GM23338 (cell line): ENCODE measurements around the gene TUBD1. TPM values are rescaled to one million over a fixed set of nuclear protein-coding genes. Genes with fewer than 3 reads are reported as not detected.

Experiments
- ATAC-seq: fragments of 200-7000 bp; cut with Tn5 transposase; 3 replicates; pipeline ENCODE4 v1.9.1; 2020
- DNase-seq: peaks from one replicate; pipeline ENCODE4 v3.0.0-alpha.2; 2015; ENCODE audit warnings: low spot score
- H2AFZ ChIP-seq: fragments of 200-600 bp; sonication (generic); 2 replicates; pipeline ENCODE4 v1.8.0; 2016; ENCODE audit warnings: antibody characterized with exemption, mild to moderate bottlenecking, moderate library complexity
- H3F3A ChIP-seq: fragments of 200-600 bp; sonication (generic); replicated peaks from 2 replicates; pipeline ENCODE4 v1.8.0; 2017; ENCODE audit warnings: antibody characterized with exemption, mixed run types, low read depth
- H3K27ac ChIP-seq: fragments of 200-600 bp; sonication (generic); 2 replicates; pipeline ENCODE4 v1.6.1; 2016; ENCODE audit warnings: low read depth
- H3K27me3 ChIP-seq: fragments of 200-600 bp; sonication (generic); 2 replicates; pipeline ENCODE4 v1.8.0; 2016; ENCODE audit warnings: mild to moderate bottlenecking, mixed run types, moderate library complexity; ENCODE audit not compliant: insufficient read depth
- H3K36me3 ChIP-seq: fragments of 200-600 bp; sonication (generic); 2 replicates; pipeline ENCODE4 v1.8.0; 2016; ENCODE audit warnings: mild to moderate bottlenecking; ENCODE audit not compliant: insufficient read depth
- H3K4me1 ChIP-seq: fragments of 200-600 bp; sonication (generic); 2 replicates; pipeline ENCODE4 v1.8.0; 2016; ENCODE audit warnings: mild to moderate bottlenecking, moderate library complexity; ENCODE audit not compliant: insufficient read depth
- H3K4me2 ChIP-seq: fragments of 200-600 bp; sonication (generic); 2 replicates; pipeline ENCODE4 v1.7.1; 2017; ENCODE audit warnings: mixed run types
- H3K4me3 ChIP-seq: fragments of 200-600 bp; sonication (generic); 2 replicates; pipeline ENCODE4 v1.6.1; 2016; ENCODE audit warnings: mixed run types
- H3K79me2 ChIP-seq: fragments of 200-600 bp; sonication (generic); replicated peaks from 2 replicates; pipeline ENCODE4 v1.8.0; 2017; ENCODE audit warnings: mild to moderate bottlenecking; ENCODE audit not compliant: insufficient read depth
- H3K9me2 ChIP-seq: fragments of 200-600 bp; sonication (generic); 2 replicates; pipeline ENCODE4 v1.8.0; 2017; ENCODE audit not compliant: insufficient read depth
- H4K20me1 ChIP-seq: fragments of 200-600 bp; sonication (generic); replicated peaks from 2 replicates; pipeline ENCODE4 v1.8.0; 2017; ENCODE audit warnings: mild to moderate bottlenecking; ENCODE audit not compliant: insufficient read depth
- H3K27ac Mint-ChIP-seq: 2 replicates; pipeline ENCODE4 v1.8.0; 2020; ENCODE audit warnings: inconsistent platforms, mild to moderate bottlenecking, moderate library complexity, mixed read lengths
- H3K27me3 Mint-ChIP-seq: 3 replicates; pipeline ENCODE4 v1.8.0; 2022; ENCODE audit warnings: low read depth, mild to moderate bottlenecking, moderate library complexity, mixed read lengths, inconsistent platforms; ENCODE audit not compliant: insufficient read depth, poor library complexity
- H3K36me3 Mint-ChIP-seq: 3 replicates; pipeline ENCODE4 v1.8.0; 2021; ENCODE audit warnings: low read depth, mild to moderate bottlenecking, inconsistent platforms, moderate library complexity, mixed read lengths
- H3K4me1 Mint-ChIP-seq: 3 replicates; pipeline ENCODE4 v1.8.0; 2020; ENCODE audit warnings: mild to moderate bottlenecking, inconsistent platforms, mixed read lengths
- H3K4me3 Mint-ChIP-seq: 3 replicates; pipeline ENCODE4 v1.8.0; 2021; ENCODE audit warnings: moderate library complexity, mild to moderate bottlenecking, inconsistent platforms, mixed read lengths
- H3K9me3 Mint-ChIP-seq: 3 replicates; pipeline ENCODE4 v1.8.0; 2020; ENCODE audit warnings: moderate library complexity, mild to moderate bottlenecking, inconsistent platforms, mixed read lengths
- CREB1 ChIP-seq: fragments of 250-450 bp; sonication (Bioruptor Pico); IDR thresholded peaks from 2 replicates; pipeline ENCODE4 v1.5.0; 2020; ENCODE audit warnings: low read depth, mild to moderate bottlenecking, moderate library complexity
- CTCF ChIP-seq, 2 experiments: fragments of 200-600 bp in 1 of 2; sonication (generic) in 1 of 2; conservative IDR thresholded peaks; 2 replicates each; pipeline versions ENCODE4 v1.5.1 to v1.6.1; 2016 to 2017; ENCODE audit warnings: antibody characterized with exemption in 2 of 2, low read depth in 2 of 2, mild to moderate bottlenecking in 2 of 2, moderate library complexity in 1 of 2
- EZH2 ChIP-seq: fragments of 200-600 bp; sonication (generic); IDR thresholded peaks from one replicate; pipeline ENCODE4 v1.8.0; 2017; ENCODE audit warnings: antibody characterized with exemption, mild to moderate bottlenecking, low read depth; ENCODE audit not compliant: unreplicated experiment
- EZH2phosphoT487 ChIP-seq: fragments of 200-600 bp; sonication (generic); IDR thresholded peaks from one replicate; pipeline ENCODE4 v1.8.1; 2018; ENCODE audit warnings: antibody characterized with exemption; ENCODE audit not compliant: unreplicated experiment
- JUNB ChIP-seq: IDR thresholded peaks from one replicate; pipeline ENCODE4 v1.6.1; 2016; ENCODE audit warnings: antibody characterized with exemption; ENCODE audit not compliant: unreplicated experiment
- NANOG ChIP-seq: IDR thresholded peaks from 2 replicates; pipeline ENCODE4 v1.6.1; 2016; ENCODE audit warnings: antibody characterized with exemption, borderline replicate concordance
- POLR2AphosphoS5 ChIP-seq: IDR thresholded peaks from 2 replicates; pipeline ENCODE4 v1.6.1; 2016; ENCODE audit warnings: antibody characterized with exemption, low read depth
- REST ChIP-seq: IDR thresholded peaks from one replicate; pipeline ENCODE4 v1.6.1; 2018; ENCODE audit warnings: antibody characterized with exemption; ENCODE audit not compliant: unreplicated experiment
- STAT1 ChIP-seq: IDR thresholded peaks from one replicate; pipeline ENCODE4 v1.6.1; 2016; ENCODE audit warnings: antibody characterized with exemption; ENCODE audit not compliant: unreplicated experiment
- ZNF114 ChIP-seq: fragments of 250-450 bp; sonication (Bioruptor Pico); IDR thresholded peaks from 2 replicates; pipeline ENCODE4 v1.5.0; 2020; ENCODE audit warnings: mild to moderate bottlenecking, moderate library complexity
- ZNF331 ChIP-seq: fragments of 250-450 bp; sonication (Bioruptor Pico); IDR thresholded peaks from 2 replicates; pipeline ENCODE4 v1.5.0; 2020; ENCODE audit warnings: low read depth, mild to moderate bottlenecking, moderate library complexity
- polyA plus RNA-seq: library from polyadenylated mRNA; unstranded; fragments of >200 nt; fragmentation: Nextera tagmentation; extraction: Ambion mirVana; gene quantifications from 2 replicates; pipeline ENCODE4 v1.2.1, GENCODE V29; 2016
- total RNA-seq: library from RNA; depleted of rRNA; stranded (reverse); fragments of >200 nt; shearing (Covaris generic); gene quantifications from 2 replicates; pipeline ENCODE4 v1.2.3, GENCODE V29; 2014
- TF ChIP-seq, protein P1 (sequence below): IDR thresholded peaks from 2 replicates; pipeline ENCODE4 v1.6.1; 2016; ENCODE audit warnings: antibody characterized with exemption
- TF ChIP-seq, protein P2 (sequence below): fragments of 250-450 bp; sonication (Bioruptor Pico); IDR thresholded peaks from 2 replicates; pipeline ENCODE4 v1.5.0; 2020; ENCODE audit warnings: mild to moderate bottlenecking, moderate library complexity

TUBD1 gene
- total and polyA plus RNA-seq, 2 experiments from 2014 or later, result 11.6 to 13.8 TPM

GRCh38 chr17:59826706-59827453 is 65.9 kb downstream of the TUBD1 start:
- ATAC-seq (no peak), DNase-seq (no peak)
- Histone ChIP-seq H4K20me1 (no peaks in the 10 kb centered on the region), H3K4me1 (peaks cover 24% of the 10 kb centered on the region), H3K4me2 (peak overlapping the region; percentile 23), H3K36me3 (no peaks in the 10 kb centered on the region), H2AFZ (no peak overlapping the region), H3K9me2 (no peaks in the 10 kb centered on the region), H3K4me3 (no peak overlapping the region), H3F3A (no peaks in the 10 kb centered on the region), H3K79me2 (no peaks in the 10 kb centered on the region), H3K27ac (no peak overlapping the region), H3K27me3 (no peaks in the 10 kb centered on the region)
- no peaks in the 10 kb centered on the region for H3K27me3 Mint-ChIP-seq
- no peaks in the 10 kb centered on the region for H3K36me3 Mint-ChIP-seq
- H3K27ac Mint-ChIP-seq, result peak overlapping the region; percentile 16; the same call in 1 of the 2 replicates
- no peaks in the 10 kb centered on the region for H3K9me3 Mint-ChIP-seq
- peaks cover 38% of the 10 kb centered on the region for H3K4me1 Mint-ChIP-seq
- TF ChIP-seq CTCF (conservative IDR thresholded peaks at IDR 0.05; ENCODE audit: low read depth in 2 of 2) (no peak), JUNB (no peak), NANOG (no peak), ZNF331 (CRISPR knock-in tag) (no peak), POLR2AphosphoS5 (no peak), ZNF114 (no peak), REST (no peak), CREB1 (CRISPR knock-in tag) (no peak), STAT1 (no peak), EZH2phosphoT487 (no peak), EZH2 (no peak)
- TF ChIP-seq, protein P1, sequence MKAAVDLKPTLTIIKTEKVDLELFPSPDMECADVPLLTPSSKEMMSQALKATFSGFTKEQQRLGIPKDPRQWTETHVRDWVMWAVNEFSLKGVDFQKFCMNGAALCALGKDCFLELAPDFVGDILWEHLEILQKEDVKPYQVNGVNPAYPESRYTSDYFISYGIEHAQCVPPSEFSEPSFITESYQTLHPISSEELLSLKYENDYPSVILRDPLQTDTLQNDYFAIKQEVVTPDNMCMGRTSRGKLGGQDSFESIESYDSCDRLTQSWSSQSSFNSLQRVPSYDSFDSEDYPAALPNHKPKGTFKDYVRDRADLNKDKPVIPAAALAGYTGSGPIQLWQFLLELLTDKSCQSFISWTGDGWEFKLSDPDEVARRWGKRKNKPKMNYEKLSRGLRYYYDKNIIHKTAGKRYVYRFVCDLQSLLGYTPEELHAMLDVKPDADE, result no peak
- TF ChIP-seq, protein P2, sequence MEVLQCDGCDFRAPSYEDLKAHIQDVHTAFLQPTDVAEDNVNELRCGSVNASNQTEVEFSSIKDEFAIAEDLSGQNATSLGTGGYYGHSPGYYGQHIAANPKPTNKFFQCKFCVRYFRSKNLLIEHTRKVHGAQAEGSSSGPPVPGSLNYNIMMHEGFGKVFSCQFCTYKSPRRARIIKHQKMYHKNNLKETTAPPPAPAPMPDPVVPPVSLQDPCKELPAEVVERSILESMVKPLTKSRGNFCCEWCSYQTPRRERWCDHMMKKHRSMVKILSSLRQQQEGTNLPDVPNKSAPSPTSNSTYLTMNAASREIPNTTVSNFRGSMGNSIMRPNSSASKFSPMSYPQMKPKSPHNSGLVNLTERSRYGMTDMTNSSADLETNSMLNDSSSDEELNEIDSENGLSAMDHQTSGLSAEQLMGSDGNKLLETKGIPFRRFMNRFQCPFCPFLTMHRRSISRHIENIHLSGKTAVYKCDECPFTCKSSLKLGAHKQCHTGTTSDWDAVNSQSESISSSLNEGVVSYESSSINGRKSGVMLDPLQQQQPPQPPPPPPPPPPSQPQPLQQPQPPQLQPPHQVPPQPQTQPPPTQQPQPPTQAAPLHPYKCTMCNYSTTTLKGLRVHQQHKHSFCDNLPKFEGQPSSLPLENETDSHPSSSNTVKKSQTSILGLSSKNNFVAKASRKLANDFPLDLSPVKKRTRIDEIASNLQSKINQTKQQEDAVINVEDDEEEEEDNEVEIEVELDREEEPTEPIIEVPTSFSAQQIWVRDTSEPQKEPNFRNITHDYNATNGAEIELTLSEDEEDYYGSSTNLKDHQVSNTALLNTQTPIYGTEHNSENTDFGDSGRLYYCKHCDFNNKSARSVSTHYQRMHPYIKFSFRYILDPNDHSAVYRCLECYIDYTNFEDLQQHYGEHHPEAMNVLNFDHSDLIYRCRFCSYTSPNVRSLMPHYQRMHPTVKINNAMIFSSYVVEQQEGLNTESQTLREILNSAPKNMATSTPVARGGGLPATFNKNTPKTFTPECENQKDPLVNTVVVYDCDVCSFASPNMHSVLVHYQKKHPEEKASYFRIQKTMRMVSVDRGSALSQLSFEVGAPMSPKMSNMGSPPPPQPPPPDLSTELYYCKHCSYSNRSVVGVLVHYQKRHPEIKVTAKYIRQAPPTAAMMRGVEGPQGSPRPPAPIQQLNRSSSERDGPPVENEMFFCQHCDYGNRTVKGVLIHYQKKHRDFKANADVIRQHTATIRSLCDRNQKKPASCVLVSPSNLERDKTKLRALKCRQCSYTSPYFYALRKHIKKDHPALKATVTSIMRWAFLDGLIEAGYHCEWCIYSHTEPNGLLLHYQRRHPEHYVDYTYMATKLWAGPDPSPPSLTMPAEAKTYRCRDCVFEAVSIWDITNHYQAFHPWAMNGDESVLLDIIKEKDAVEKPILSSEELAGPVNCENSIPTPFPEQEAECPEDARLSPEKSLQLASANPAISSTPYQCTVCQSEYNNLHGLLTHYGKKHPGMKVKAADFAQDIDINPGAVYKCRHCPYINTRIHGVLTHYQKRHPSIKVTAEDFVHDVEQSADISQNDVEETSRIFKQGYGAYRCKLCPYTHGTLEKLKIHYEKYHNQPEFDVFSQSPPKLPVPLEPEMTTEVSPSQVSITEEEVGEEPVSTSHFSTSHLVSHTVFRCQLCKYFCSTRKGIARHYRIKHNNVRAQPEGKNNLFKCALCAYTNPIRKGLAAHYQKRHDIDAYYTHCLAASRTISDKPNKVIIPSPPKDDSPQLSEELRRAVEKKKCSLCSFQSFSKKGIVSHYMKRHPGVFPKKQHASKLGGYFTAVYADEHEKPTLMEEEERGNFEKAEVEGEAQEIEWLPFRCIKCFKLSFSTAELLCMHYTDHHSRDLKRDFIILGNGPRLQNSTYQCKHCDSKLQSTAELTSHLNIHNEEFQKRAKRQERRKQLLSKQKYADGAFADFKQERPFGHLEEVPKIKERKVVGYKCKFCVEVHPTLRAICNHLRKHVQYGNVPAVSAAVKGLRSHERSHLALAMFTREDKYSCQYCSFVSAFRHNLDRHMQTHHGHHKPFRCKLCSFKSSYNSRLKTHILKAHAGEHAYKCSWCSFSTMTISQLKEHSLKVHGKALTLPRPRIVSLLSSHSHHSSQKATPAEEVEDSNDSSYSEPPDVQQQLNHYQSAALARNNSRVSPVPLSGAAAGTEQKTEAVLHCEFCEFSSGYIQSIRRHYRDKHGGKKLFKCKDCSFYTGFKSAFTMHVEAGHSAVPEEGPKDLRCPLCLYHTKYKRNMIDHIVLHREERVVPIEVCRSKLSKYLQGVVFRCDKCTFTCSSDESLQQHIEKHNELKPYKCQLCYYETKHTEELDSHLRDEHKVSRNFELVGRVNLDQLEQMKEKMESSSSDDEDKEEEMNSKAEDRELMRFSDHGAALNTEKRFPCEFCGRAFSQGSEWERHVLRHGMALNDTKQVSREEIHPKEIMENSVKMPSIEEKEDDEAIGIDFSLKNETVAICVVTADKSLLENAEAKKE (CRISPR knock-in tag), result no peak
- H3K4me3 Mint-ChIP-seq, result no peak overlapping the region
